B cell (primary cell): ENCODE measurements around the gene MAL. TPM values are rescaled to one million over a fixed set of nuclear protein-coding genes. Genes with fewer than 3 reads are reported as not detected.

Experiments used
- ATAC-seq: fragments of 200-7000 bp; cut with Tn5 transposase; one replicate; pipeline ENCODE4 v1.10.0; 2021; ENCODE audit warnings: low read depth, mild to moderate bottlenecking, moderate number of reproducible peaks, moderate library complexity
- CTCF ChIA-PET: fragments of 350-600 bp; sonication (Branson Sonifier 250); formaldehyde crosslinking; loops from one replicate; lab custom pipeline; 2021; ENCODE audit warnings: antibody characterized with exemption, inconsistent platforms; lab: Charles Lee
- POLR2A ChIA-PET: fragments of 350-600 bp; sonication (Branson Sonifier 250); formaldehyde crosslinking; loops from one replicate; lab custom pipeline; 2021; ENCODE audit warnings: antibody characterized with exemption; lab: Charles Lee
- DNase-seq: peaks from one replicate; pipeline ENCODE4 v3.0.0; 2013
- H2AFZ ChIP-seq: 2 replicates; pipeline ENCODE4 v1.6.1; 2012; ENCODE audit warnings: mild to moderate bottlenecking, low read depth, low read length; ENCODE audit not compliant: insufficient read depth, poor library complexity, severe bottlenecking
- H3K27ac ChIP-seq, 2 donors: 1 replicate in 1 of 2; 2 replicates in 1 of 2; pipeline ENCODE4 v1.5.1; 2012 to 2013; ENCODE audit warnings: low read length in 2 of 2, mild to moderate bottlenecking in 2 of 2, moderate library complexity in 1 of 2
- H3K27me3 ChIP-seq, 4 experiments: fragments of 200-600 bp in 1 of 4; sonication (generic) in 1 of 4; replicated peaks in 1 of 4; 1 replicate in 2 of 4; 2 replicates in 2 of 4; pipeline versions ENCODE4 v1.6.1 to v1.7.0; 2013 to 2016; ENCODE audit warnings: low read length in 3 of 4, mild to moderate bottlenecking in 2 of 4, mixed read lengths in 1 of 4, moderate library complexity in 1 of 4; ENCODE audit not compliant: insufficient read depth in 4 of 4, control insufficient read depth in 3 of 4; ENCODE audit errors: control extremely low read depth in 1 of 4
- H3K36me3 ChIP-seq, 2 experiments: replicated peaks in 1 of 2; 1 replicate in 1 of 2; 2 replicates in 1 of 2; pipeline versions ENCODE4 v1.6.1 to v1.7.1; 2013; ENCODE audit warnings: low read length in 1 of 2; ENCODE audit not compliant: insufficient read depth in 2 of 2, control insufficient read depth in 1 of 2; ENCODE audit errors: control extremely low read depth in 1 of 2, extremely low read depth in 1 of 2
- H3K4me1 ChIP-seq, 2 donors: fragments of 200-600 bp in 1 of 2; sonication (generic) in 1 of 2; 1 replicate in 1 of 2; 2 replicates in 1 of 2; pipeline versions ENCODE4 v1.5.1 to v1.6.1; 2013 to 2017; ENCODE audit warnings: low read length in 2 of 2; ENCODE audit not compliant: control insufficient read depth in 2 of 2, insufficient read depth in 2 of 2
- H3K4me2 ChIP-seq: replicated peaks from 2 replicates; pipeline ENCODE3; 2012; ENCODE audit warnings: mild to moderate bottlenecking, low read depth, low read length; ENCODE audit not compliant: poor library complexity, severe bottlenecking
- H3K4me3 ChIP-seq, 5 experiments: fragments of 200-600 bp in 1 of 5; sonication (generic) in 1 of 5; 1 replicate in 3 of 5; 2 replicates in 2 of 5; pipeline versions ENCODE4 v1.5.1 to v1.7.0; 2011 to 2016; ENCODE audit warnings: low read length in 4 of 5, mild to moderate bottlenecking in 4 of 5, low read depth in 2 of 5, control low read depth in 1 of 5, moderate library complexity in 1 of 5; ENCODE audit not compliant: insufficient read depth in 1 of 5; ENCODE audit errors: control extremely low read depth in 1 of 5, extremely low read depth in 1 of 5
- H3K79me2 ChIP-seq: fragments of 200-600 bp; sonication (generic); one replicate; pipeline ENCODE4 v1.6.0; 2016; ENCODE audit warnings: low read length; ENCODE audit not compliant: control insufficient read depth, insufficient read depth
- H3K9ac ChIP-seq: fragments of 200-600 bp; sonication (generic); 2 replicates; pipeline ENCODE4 v1.6.1; 2017; ENCODE audit warnings: mild to moderate bottlenecking, low read length, moderate library complexity
- H3K9me3 ChIP-seq, 3 donors: one replicate each; pipeline versions ENCODE4 v1.6.1 to v1.7.1; 2013; ENCODE audit warnings: low read length in 2 of 3; ENCODE audit not compliant: control insufficient read depth in 2 of 3, insufficient read depth in 1 of 3; ENCODE audit errors: control extremely low read depth in 1 of 3
- H4K20me1 ChIP-seq: 2 replicates; pipeline ENCODE4 v1.6.0; 2012; ENCODE audit warnings: mild to moderate bottlenecking, low read length; ENCODE audit not compliant: insufficient read depth, control insufficient read depth, poor library complexity, severe bottlenecking
- H3K27ac Mint-ChIP-seq: one replicate; pipeline ENCODE4 v1.8.0; 2021; ENCODE audit warnings: mixed read lengths
- H3K27me3 Mint-ChIP-seq: one replicate; pipeline ENCODE4 v1.8.0; 2021; ENCODE audit warnings: mixed read lengths
- H3K4me1 Mint-ChIP-seq: one replicate; pipeline ENCODE4 v1.8.0; 2021; ENCODE audit warnings: mixed read lengths
- H3K4me3 Mint-ChIP-seq: one replicate; pipeline ENCODE4 v1.8.0; 2021; ENCODE audit warnings: mixed read lengths
- H3K9me3 Mint-ChIP-seq: one replicate; pipeline ENCODE4 v1.8.0; 2022; ENCODE audit warnings: mixed read lengths; ENCODE audit not compliant: insufficient read depth
- EZH2 ChIP-seq: IDR thresholded peaks from 2 replicates; pipeline ENCODE4 v1.6.1; 2012; ENCODE audit warnings: borderline replicate concordance, low read depth, mild to moderate bottlenecking, moderate library complexity, low read length; ENCODE audit not compliant: insufficient read depth, poor library complexity, severe bottlenecking
- WGBS: methylation state at CpG from one replicate; pipeline ENCODE4 v1.1.5; 2013; ENCODE audit warnings: missing lambda C conversion rate; ENCODE audit not compliant: insufficient coverage; 5-methylcytosine and 5-hydroxymethylcytosine counted together
- intact Hi-C: fragments of 100-400 bp; cut with micrococcal nuclease; formaldehyde crosslinking; loops from one replicate; pipeline ENCODE4 v1.10.0; 2022
- polyA plus RNA-seq: library from polyadenylated mRNA; depleted of rRNA; stranded (reverse); fragments of >200 nt; gene quantifications from 2 replicates; pipeline ENCODE4 v1.2.3, GENCODE V29; 2012
- total RNA-seq, 2 donors: library from RNA; stranded (reverse); fragments of 120-200 nt in 1 of 2; gene quantifications; 1 replicate in 1 of 2; 2 replicates in 1 of 2; pipeline versions ENCODE4 v1.2.3 to v1.2.4, GENCODE V29; 2013 to 2022
- TF ChIP-seq, protein P1 (sequence below): fragments of 200-600 bp; IDR thresholded peaks from one replicate; pipeline ENCODE4 v1.8.0; 2022; ENCODE audit warnings: antibody characterized with exemption, mild to moderate bottlenecking

Gene MAL
- total and polyA plus RNA-seq, 2 donors (not counting 1 experiment from before 2014, with no cell fraction given), result 0.74 to 3.0 TPM

DNA sequence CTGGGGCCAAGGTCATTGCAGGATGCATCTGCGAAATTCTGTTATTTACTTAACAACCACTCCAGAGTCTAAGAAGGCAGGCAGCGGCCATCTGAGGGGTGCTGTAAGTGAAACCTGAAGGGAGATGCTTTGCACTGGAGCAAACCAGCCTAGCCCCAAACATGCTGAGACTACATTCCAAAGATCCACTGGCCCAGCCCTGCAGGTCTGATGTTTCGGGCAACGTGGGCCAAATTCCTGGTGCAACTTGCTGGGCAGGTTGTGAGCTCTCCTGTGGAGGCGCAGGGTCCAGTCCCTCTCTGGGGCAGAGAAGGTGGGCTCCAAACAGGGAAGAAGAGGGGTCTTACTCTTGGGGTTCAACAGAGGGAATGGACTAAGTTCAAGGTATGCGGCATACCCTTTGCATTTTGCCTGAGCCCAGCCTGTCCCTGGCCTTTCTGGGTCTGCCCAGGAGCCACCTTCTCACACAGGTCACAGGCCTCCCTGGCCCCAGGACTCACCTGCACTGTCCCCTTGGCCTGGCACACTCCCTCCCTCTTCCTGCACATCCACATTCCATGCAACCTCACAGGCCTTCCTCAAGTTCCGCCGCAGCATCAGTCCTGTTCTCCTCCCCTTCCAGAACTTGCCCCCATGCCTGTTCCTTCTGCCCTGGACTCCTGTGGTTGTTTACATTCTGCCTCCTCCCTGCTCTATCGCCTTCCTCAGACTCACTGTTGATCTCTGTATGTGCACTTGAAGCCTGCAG, 5.1 kb upstream of the MAL start:
- peaks cover 0 to 9% (median 0%) of the 10 kb centered on the region in 3 donors for H3K9me3 ChIP-seq
- H3K9me3 Mint-ChIP-seq, result no peaks in the 10 kb centered on the region
- no peak overlapping the region for H3K27ac ChIP-seq
- intact Hi-C loops, result no loop called here
- no peaks in the 10 kb centered on the region for H4K20me1 ChIP-seq
- no peak overlapping the region for H2AFZ ChIP-seq
- ATAC-seq (no peak), DNase-seq (no peak)
- H3K27me3 ChIP-seq, result peaks cover 0 to 35% (median 13%) of the 10 kb centered on the region in 4 experiments
- ChIA-PET POLR2A (no interaction called here), CTCF (no interaction called here)
- H3K27me3 Mint-ChIP-seq, result peaks cover 36% of the 10 kb centered on the region
- no peak overlapping the region for H3K27ac Mint-ChIP-seq
- H3K4me2 ChIP-seq, result no peak overlapping the region
- H3K36me3 ChIP-seq, result no peaks in the 10 kb centered on the region
- H3K4me3 ChIP-seq, result no peak overlapping the region
- no peak overlapping the region for H3K9ac ChIP-seq
- no peaks in the 10 kb centered on the region for H3K79me2 ChIP-seq
- peaks cover 3 to 4% of the 10 kb centered on the region in 2 donors for H3K4me1 ChIP-seq
- 92% methylated on average over 8 of the region's 9 CpGs for WGBS
- no peak for TF ChIP-seq EZH2
- TF ChIP-seq, protein P1, sequence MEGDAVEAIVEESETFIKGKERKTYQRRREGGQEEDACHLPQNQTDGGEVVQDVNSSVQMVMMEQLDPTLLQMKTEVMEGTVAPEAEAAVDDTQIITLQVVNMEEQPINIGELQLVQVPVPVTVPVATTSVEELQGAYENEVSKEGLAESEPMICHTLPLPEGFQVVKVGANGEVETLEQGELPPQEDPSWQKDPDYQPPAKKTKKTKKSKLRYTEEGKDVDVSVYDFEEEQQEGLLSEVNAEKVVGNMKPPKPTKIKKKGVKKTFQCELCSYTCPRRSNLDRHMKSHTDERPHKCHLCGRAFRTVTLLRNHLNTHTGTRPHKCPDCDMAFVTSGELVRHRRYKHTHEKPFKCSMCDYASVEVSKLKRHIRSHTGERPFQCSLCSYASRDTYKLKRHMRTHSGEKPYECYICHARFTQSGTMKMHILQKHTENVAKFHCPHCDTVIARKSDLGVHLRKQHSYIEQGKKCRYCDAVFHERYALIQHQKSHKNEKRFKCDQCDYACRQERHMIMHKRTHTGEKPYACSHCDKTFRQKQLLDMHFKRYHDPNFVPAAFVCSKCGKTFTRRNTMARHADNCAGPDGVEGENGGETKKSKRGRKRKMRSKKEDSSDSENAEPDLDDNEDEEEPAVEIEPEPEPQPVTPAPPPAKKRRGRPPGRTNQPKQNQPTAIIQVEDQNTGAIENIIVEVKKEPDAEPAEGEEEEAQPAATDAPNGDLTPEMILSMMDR, result no peak
- no peaks in the 10 kb centered on the region for H3K4me1 Mint-ChIP-seq
- no peak overlapping the region for H3K4me3 Mint-ChIP-seq

DNA sequence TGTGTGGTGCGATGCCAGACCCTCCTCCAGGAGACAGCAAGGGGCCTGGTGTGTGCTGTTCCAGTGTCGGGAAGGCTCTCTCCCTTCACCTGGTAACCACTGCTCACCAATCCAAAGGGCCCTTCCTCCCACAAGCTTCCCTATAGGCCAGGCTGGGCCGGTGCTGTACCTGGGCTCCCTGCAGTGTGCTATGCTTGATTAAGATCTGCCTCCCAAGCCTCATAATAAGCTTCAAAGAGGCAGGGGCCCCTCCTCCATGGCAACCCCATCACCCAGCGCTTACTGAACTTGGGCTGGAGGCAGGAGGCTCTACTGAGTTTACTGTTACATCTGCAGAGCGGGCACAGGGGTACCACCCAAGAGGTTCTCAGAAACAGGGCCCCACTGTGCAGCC, 4.5 kb upstream of the MAL start:
- TF ChIP-seq, protein P1, result no peak
- TF ChIP-seq EZH2, result no peak
- Histone ChIP-seq H3K9ac (no peak overlapping the region), H4K20me1 (no peaks in the 10 kb centered on the region), H3K27me3 (peaks cover 0 to 38% (median 14%) of the 10 kb centered on the region in 4 experiments), H3K4me1 (peaks cover 8% of the 10 kb centered on the region in 2 donors), H3K27ac (no peak overlapping the region), H3K4me3 (no peak overlapping the region), H3K9me3 (peaks cover 0 to 9% (median 0%) of the 10 kb centered on the region in 3 donors), H3K36me3 (no peaks in the 10 kb centered on the region), H3K4me2 (no peak overlapping the region), H3K79me2 (no peaks in the 10 kb centered on the region), H2AFZ (no peak overlapping the region)
- intact Hi-C loops, result no loop called here
- Mint-ChIP-seq H3K9me3 (no peaks in the 10 kb centered on the region), H3K27me3 (peaks cover 40% of the 10 kb centered on the region), H3K4me1 (peaks cover 4% of the 10 kb centered on the region), H3K27ac (no peak overlapping the region), H3K4me3 (no peak overlapping the region)
- ChIA-PET POLR2A (no interaction called here), CTCF (no interaction called here)
- 87% methylated on average over 5 of the region's 5 CpGs for WGBS
- DNase-seq (no peak), ATAC-seq (no peak)
